PFSK-1 (cell line): ENCODE data around the gene VTN.

ENCODE experiments used
- FOXP2 ChIP-seq: optimal IDR thresholded peaks from 2 replicates; pipeline ENCODE3; 2011; ENCODE audit warnings: borderline replicate concordance, control low read depth, inconsistent platforms; ENCODE audit not compliant: insufficient read depth; ENCODE audit errors: extremely low read length, extremely low read depth
- POLR2AphosphoS5 ChIP-seq: IDR thresholded peaks from 2 replicates; pipeline ENCODE4 v1.6.1; 2012; ENCODE audit warnings: low read depth, mild to moderate bottlenecking, control low read depth, low read length, moderate library complexity
- REST ChIP-seq, 2 experiments: IDR thresholded peaks; 2 replicates each; pipeline versions ENCODE4 v1.6.1 to v1.8.0; 2011 to 2012; ENCODE audit warnings: low read depth in 2 of 2, low read length in 2 of 2, control low read depth in 1 of 2, inconsistent platforms in 1 of 2, mild to moderate bottlenecking in 1 of 2, moderate library complexity in 1 of 2; ENCODE audit not compliant: insufficient read depth in 1 of 2
- SIN3A ChIP-seq: IDR thresholded peaks from 2 replicates; pipeline ENCODE4 v1.6.1; 2012; ENCODE audit warnings: mild to moderate bottlenecking, low read length, moderate library complexity, borderline replicate concordance; ENCODE audit not compliant: insufficient read depth
- TAF1 ChIP-seq: IDR thresholded peaks from 2 replicates; pipeline ENCODE4 v1.6.1; 2012; ENCODE audit warnings: low read length, control low read depth, borderline replicate concordance; ENCODE audit not compliant: insufficient read depth

The VTN gene

GRCh38 chr17:28397275-28397674, 27.2 kb upstream of the VTN start:
- TF ChIP-seq TAF1 (no peak), REST (IDR thresholded peaks at IDR 0.05; ENCODE audit: insufficient read depth in 1 of 2, low read depth in 2 of 2, low read length in 2 of 2) (no peak), SIN3A (no peak), POLR2AphosphoS5 (no peak), FOXP2 (no peak)

- TF ChIP-seq FOXP2 (no peak), SIN3A (no peak), POLR2AphosphoS5 (no peak), REST (IDR thresholded peaks at IDR 0.05; ENCODE audit: insufficient read depth in 1 of 2, low read depth in 2 of 2, low read length in 2 of 2) (no peak), TAF1 (no peak)
Observed at GRCh38 chr17:28396635-28397239, 26.6 kb upstream of the VTN start.

- TF ChIP-seq TAF1 (no peak), POLR2AphosphoS5 (no peak), FOXP2 (no peak), REST (IDR thresholded peaks at IDR 0.05; ENCODE audit: insufficient read depth in 1 of 2, low read depth in 2 of 2, low read length in 2 of 2) (no peak), SIN3A (no peak)
Observed at GRCh38 chr17:28395968-28396367, 25.9 kb upstream of the VTN start.

DNA sequence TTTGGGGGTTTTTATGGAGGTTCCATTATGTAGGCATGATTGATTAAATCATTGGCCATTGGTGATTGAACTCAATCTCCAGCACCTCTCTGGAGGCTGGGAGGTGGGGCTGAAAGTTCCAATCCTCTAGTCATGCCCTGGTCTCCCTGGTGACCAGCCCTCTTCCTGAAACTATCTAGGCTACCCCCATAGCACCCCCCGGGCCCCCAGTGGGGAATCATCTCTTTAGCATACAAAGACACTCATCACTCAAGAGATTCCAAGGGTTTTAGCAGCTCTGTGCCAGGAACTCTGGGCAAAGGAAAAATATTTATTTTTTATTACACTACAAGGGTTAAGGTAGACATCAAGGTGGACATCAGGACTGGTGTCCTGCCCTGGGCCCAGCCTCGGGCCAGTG, 25.3 kb upstream of the VTN start:
- TF ChIP-seq FOXP2 (no peak), REST (IDR thresholded peaks at IDR 0.05; ENCODE audit: insufficient read depth in 1 of 2, low read depth in 2 of 2, low read length in 2 of 2) (no peak), TAF1 (no peak), SIN3A (no peak), POLR2AphosphoS5 (no peak; the same call in 1 of the 2 replicates)

- no peak for TF ChIP-seq POLR2AphosphoS5
- no peak for TF ChIP-seq FOXP2
- no peak for TF ChIP-seq TAF1
- no peak for TF ChIP-seq SIN3A
- TF ChIP-seq REST (IDR thresholded peaks at IDR 0.05; ENCODE audit: insufficient read depth in 1 of 2, low read depth in 2 of 2, low read length in 2 of 2), result no peak
Observed at GRCh38 chr17:28394337-28395116, 24.4 kb upstream of the VTN start.
